Loucy (cell line): ENCODE measurements around the gene MB.

Source experiments
- H2AFZ ChIP-seq: fragments of 200-600 bp; sonication (generic); 2 replicates; pipeline ENCODE4 v1.6.0; 2016; ENCODE audit warnings: antibody characterized with exemption, mild to moderate bottlenecking, low read length, moderate library complexity
- H3F3A ChIP-seq: fragments of 200-600 bp; 2 replicates; pipeline ENCODE4 v1.6.0; 2016; ENCODE audit warnings: antibody characterized with exemption, low read depth, mild to moderate bottlenecking
- H3K27me3 ChIP-seq: fragments of 200-600 bp; sonication (generic); 2 replicates; pipeline ENCODE4 v1.6.1; 2014; ENCODE audit warnings: low read length, mild to moderate bottlenecking; ENCODE audit not compliant: insufficient read depth, poor library complexity, severe bottlenecking
- H3K36me3 ChIP-seq: fragments of 200-600 bp; sonication (generic); 2 replicates; pipeline ENCODE4 v1.6.1; 2016; ENCODE audit warnings: low read length; ENCODE audit not compliant: insufficient read depth
- H3K4me1 ChIP-seq: fragments of 200-600 bp; sonication (generic); 2 replicates; pipeline ENCODE4 v1.5.1; 2014; ENCODE audit warnings: low read length, mild to moderate bottlenecking; ENCODE audit not compliant: insufficient read depth, poor library complexity, severe bottlenecking
- H3K4me2 ChIP-seq: fragments of 200-600 bp; sonication (generic); 2 replicates; pipeline ENCODE4 v1.6.0; 2014; ENCODE audit warnings: antibody characterized with exemption, low read length, low read depth, mild to moderate bottlenecking; ENCODE audit not compliant: poor library complexity, severe bottlenecking
- H3K4me3 ChIP-seq: fragments of 200-600 bp; sonication (generic); 2 replicates; pipeline ENCODE4 v1.5.1; 2014; ENCODE audit warnings: low read length, mild to moderate bottlenecking, mixed read lengths; ENCODE audit not compliant: poor library complexity, severe bottlenecking
- H3K79me2 ChIP-seq: fragments of 200-600 bp; sonication (generic); 2 replicates; pipeline ENCODE4 v1.6.1; 2014; ENCODE audit warnings: low read length; ENCODE audit not compliant: insufficient read depth
- H3K9ac ChIP-seq: fragments of 200-600 bp; sonication (generic); 2 replicates; pipeline ENCODE4 v1.6.0; 2014; ENCODE audit warnings: mild to moderate bottlenecking, low read depth, low read length, moderate library complexity; ENCODE audit not compliant: poor library complexity, severe bottlenecking
- H3K9me2 ChIP-seq: fragments of 200-600 bp; sonication (generic); replicated peaks from 2 replicates; pipeline ENCODE4 v1.6.1; 2016; ENCODE audit warnings: low read depth, low read length, mixed read lengths
- H3K9me3 ChIP-seq: fragments of 200-600 bp; sonication (generic); 2 replicates; pipeline ENCODE4 v1.6.1; 2014; ENCODE audit warnings: mild to moderate bottlenecking, antibody characterized with exemption, low read length, low read depth; ENCODE audit not compliant: insufficient read depth
- H4K20me1 ChIP-seq: fragments of 200-600 bp; sonication (generic); 2 replicates; pipeline ENCODE4 v1.6.0; 2014; ENCODE audit warnings: antibody characterized with exemption, low read length, mild to moderate bottlenecking; ENCODE audit not compliant: insufficient read depth, poor library complexity, severe bottlenecking
- CTCF ChIP-seq: fragments of 200-600 bp; sonication (generic); conservative IDR thresholded peaks from 2 replicates; pipeline ENCODE4 v1.5.1; 2014; ENCODE audit warnings: mild to moderate bottlenecking, antibody characterized with exemption, low read length
- EZH2phosphoT487 ChIP-seq: fragments of 200-600 bp; IDR thresholded peaks from 2 replicates; pipeline ENCODE4 v1.6.1; 2018; ENCODE audit warnings: antibody characterized with exemption, mild to moderate bottlenecking, moderate library complexity, borderline replicate concordance

Gene MB

GRCh38 chr22:35649026-35649553 is 32.0 kb upstream of the MB start:
- peak overlapping the region; percentile 87 for H2AFZ ChIP-seq
- no peaks in the 10 kb centered on the region for H3K27me3 ChIP-seq
- peak overlapping the region; percentile 63 for H3K4me2 ChIP-seq
- H3K36me3 ChIP-seq, result no peaks in the 10 kb centered on the region
- no peaks in the 10 kb centered on the region for H3K9me2 ChIP-seq
- H3K4me1 ChIP-seq, result peaks cover 25% of the 10 kb centered on the region
- no peaks in the 10 kb centered on the region for H3F3A ChIP-seq
- H3K9ac ChIP-seq, result peak overlapping the region; percentile 88
- H3K9me3 ChIP-seq, result no peaks in the 10 kb centered on the region; the same call in 1 of the 2 replicates
- H3K79me2 ChIP-seq, result peaks cover 38% of the 10 kb centered on the region
- peak overlapping the region; percentile 91 for H3K4me3 ChIP-seq
- H4K20me1 ChIP-seq, result no peaks in the 10 kb centered on the region
- no peak for TF ChIP-seq CTCF
- no peak for TF ChIP-seq EZH2phosphoT487

DNA sequence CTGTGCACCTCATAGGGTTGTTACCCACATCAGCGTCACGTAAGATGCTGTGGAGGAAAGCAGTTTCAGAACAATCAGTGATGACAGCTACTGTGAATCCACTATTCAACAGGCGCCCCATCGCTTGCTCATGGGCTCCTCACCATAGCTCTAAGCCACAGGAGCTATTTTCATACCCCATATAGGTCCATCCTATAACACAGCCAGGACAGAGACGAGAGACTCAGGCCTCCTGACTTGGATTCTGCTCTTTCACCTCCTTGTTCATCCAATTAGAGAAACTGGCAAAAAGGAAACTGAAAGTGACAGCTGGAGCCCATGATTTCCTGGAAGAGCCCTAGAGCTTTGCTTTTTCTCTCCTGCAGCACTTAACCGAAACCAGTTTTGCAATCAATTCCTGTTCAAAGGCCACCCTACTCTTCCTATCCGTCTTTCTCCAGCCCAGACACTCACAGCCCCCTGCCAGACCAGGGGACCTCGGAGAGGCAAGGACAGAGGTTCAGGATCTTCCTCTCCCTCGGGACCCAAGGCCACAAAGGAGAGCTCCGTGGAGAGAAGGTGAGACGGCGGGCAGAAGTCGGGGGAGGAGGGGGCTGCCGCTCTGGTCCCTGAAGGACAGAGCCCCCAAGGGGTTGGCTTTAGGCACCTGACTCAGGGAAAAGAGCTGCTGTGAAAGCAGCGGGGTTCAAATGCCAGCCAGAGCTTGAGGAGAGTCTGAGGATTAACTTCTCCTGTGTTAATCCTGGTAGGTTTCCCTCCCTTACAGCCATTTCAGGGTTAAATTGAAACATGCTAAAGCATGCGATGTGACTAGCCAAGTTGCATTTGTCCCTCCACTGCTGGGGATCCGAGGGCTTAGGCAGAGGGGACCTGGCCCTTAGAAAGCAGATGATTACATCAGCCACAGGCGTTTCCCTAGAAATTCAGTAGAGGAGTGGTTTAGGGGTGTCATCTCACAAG is 31.2 kb upstream of the MB start, which contains the start of gene APOL6:
TSS of gene APOL6 (plus strand) at position 381 of the 960 bp plus-strand sequence. CDS start 7,980 bp downstream, outside the sequence.
- TF ChIP-seq EZH2phosphoT487 (no peak), CTCF (no peak)
- Histone ChIP-seq H3K36me3 (no peaks in the 10 kb centered on the region), H2AFZ (peak within 1 kb of the TSS; percentile 87), H3K9me3 (no peaks in the 10 kb centered on the region; the same call in 1 of the 2 replicates), H3K9ac (peak within 1 kb of the TSS; percentile 88), H3F3A (no peaks in the 10 kb centered on the region), H4K20me1 (no peaks in the 10 kb centered on the region), H3K79me2 (peaks cover 32% of the 10 kb centered on the region), H3K4me1 (peaks cover 18% of the 10 kb centered on the region), H3K4me3 (peak within 1 kb of the TSS; percentile 91), H3K9me2 (no peaks in the 10 kb centered on the region), H3K4me2 (peak within 1 kb of the TSS; percentile 63), H3K27me3 (no peaks in the 10 kb centered on the region)

- Histone ChIP-seq H3K4me3 (no peak overlapping the region), H2AFZ (no peak overlapping the region), H3K9ac (no peak overlapping the region), H3K9me2 (no peaks in the 10 kb centered on the region), H3K9me3 (no peaks in the 10 kb centered on the region), H3K4me1 (peaks cover 26% of the 10 kb centered on the region), H3K27me3 (no peaks in the 10 kb centered on the region), H3K4me2 (no peak overlapping the region), H3K79me2 (peaks cover 25% of the 10 kb centered on the region), H3K36me3 (no peaks in the 10 kb centered on the region), H4K20me1 (no peaks in the 10 kb centered on the region), H3F3A (no peaks in the 10 kb centered on the region)
- TF ChIP-seq EZH2phosphoT487, result no peak
- no peak for TF ChIP-seq CTCF
Observed at GRCh38 chr22:35645646-35646045, 28.5 kb upstream of the MB start.
